Calu3 (cell line): Measurements from ENCODE around the gene PARVG. TPM values are rescaled to one million over a fixed set of nuclear protein-coding genes. Genes with fewer than 3 reads are reported as not detected.

Source experiments
- BruUV-seq: library from RNA; stranded (reverse); fragments of 400-500 nt; replicated peaks from 2 replicates; lab custom pipeline; 2021; lab: Mats Ljungman, UMichigan
- CTCF ChIA-PET: fragments of 300-600 bp; sonication (Branson Sonifier 250); formaldehyde crosslinking; loops from one replicate; lab custom pipeline; 2022; ENCODE audit warnings: antibody characterized with exemption; lab: Charles Lee
- DNase-seq: peaks from one replicate; pipeline ENCODE4 v3.0.0; 2022
- H3K27ac Mint-ChIP-seq: one replicate; pipeline ENCODE4 v1.8.0; 2022; ENCODE audit warnings: mixed read lengths; ENCODE audit not compliant: unreplicated experiment
- H3K27me3 Mint-ChIP-seq: one replicate; pipeline ENCODE4 v1.8.0; 2022; ENCODE audit warnings: mixed read lengths; ENCODE audit not compliant: unreplicated experiment
- H3K36me3 Mint-ChIP-seq: one replicate; pipeline ENCODE4 v1.8.0; 2022; ENCODE audit warnings: mild to moderate bottlenecking, moderate library complexity, mixed read lengths; ENCODE audit not compliant: insufficient read depth, unreplicated experiment
- H3K4me1 Mint-ChIP-seq: one replicate; pipeline ENCODE4 v1.8.0; 2022; ENCODE audit warnings: mild to moderate bottlenecking, low read depth, mixed read lengths; ENCODE audit not compliant: unreplicated experiment
- H3K4me3 Mint-ChIP-seq: one replicate; pipeline ENCODE4 v1.8.0; 2022; ENCODE audit warnings: mild to moderate bottlenecking, low read depth, moderate library complexity, mixed read lengths; ENCODE audit not compliant: unreplicated experiment
- H3K9me3 Mint-ChIP-seq: one replicate; pipeline ENCODE4 v1.8.0; 2022; ENCODE audit warnings: low read depth, mixed read lengths; ENCODE audit not compliant: unreplicated experiment
- intact Hi-C: fragments of 100-400 bp; cut with micrococcal nuclease; formaldehyde crosslinking; loops from one replicate; pipeline ENCODE4 v1.10.0; 2022; ENCODE audit not compliant: unreplicated experiment
- total RNA-seq: library from RNA; stranded (reverse); gene quantifications from 2 replicates; pipeline ENCODE4 v1.2.3, GENCODE V29; 2022
- TF ChIP-seq, protein P1 (sequence below): fragments of 200-600 bp; IDR thresholded peaks from one replicate; pipeline ENCODE4 v1.8.0; 2022; ENCODE audit warnings: antibody characterized with exemption; ENCODE audit not compliant: unreplicated experiment

Gene PARVG
- total RNA-seq, 1 experiment from 2014 or later: not detected

DNA sequence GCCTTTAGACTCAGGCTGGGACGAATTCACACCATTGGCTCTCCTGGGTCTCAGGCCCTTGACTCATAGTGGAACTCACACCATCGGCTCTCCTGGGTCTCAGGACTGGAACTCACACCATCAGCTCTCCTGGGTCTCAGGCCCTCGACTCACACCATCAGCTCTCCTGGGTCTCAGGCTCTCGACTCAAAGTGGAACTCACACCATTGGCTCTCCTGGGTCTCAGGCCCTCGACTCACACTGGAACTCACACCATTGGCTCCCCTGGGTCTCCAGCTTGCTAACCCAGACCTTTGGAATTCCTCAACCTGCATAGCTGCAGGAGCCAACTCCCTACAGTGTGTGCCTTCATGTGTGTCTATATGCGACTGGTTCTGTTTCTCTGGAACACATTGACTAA, 75.4 kb downstream of the PARVG start:
- H3K4me1 Mint-ChIP-seq: no peaks in the 10 kb centered on the region
- peaks cover 58% of the 10 kb centered on the region for H3K27me3 Mint-ChIP-seq
- intact Hi-C loops: no loop called here
- peaks cover 2% of the 10 kb centered on the region for H3K9me3 Mint-ChIP-seq
- TF ChIP-seq, protein P1, sequence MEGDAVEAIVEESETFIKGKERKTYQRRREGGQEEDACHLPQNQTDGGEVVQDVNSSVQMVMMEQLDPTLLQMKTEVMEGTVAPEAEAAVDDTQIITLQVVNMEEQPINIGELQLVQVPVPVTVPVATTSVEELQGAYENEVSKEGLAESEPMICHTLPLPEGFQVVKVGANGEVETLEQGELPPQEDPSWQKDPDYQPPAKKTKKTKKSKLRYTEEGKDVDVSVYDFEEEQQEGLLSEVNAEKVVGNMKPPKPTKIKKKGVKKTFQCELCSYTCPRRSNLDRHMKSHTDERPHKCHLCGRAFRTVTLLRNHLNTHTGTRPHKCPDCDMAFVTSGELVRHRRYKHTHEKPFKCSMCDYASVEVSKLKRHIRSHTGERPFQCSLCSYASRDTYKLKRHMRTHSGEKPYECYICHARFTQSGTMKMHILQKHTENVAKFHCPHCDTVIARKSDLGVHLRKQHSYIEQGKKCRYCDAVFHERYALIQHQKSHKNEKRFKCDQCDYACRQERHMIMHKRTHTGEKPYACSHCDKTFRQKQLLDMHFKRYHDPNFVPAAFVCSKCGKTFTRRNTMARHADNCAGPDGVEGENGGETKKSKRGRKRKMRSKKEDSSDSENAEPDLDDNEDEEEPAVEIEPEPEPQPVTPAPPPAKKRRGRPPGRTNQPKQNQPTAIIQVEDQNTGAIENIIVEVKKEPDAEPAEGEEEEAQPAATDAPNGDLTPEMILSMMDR: no peak
- CTCF ChIA-PET: no interaction called here
- no peak for DNase-seq
- no peak overlapping the region for H3K4me3 Mint-ChIP-seq
- no TSS peak for BruUV-seq
- no peaks in the 10 kb centered on the region for H3K36me3 Mint-ChIP-seq
- H3K27ac Mint-ChIP-seq: no peak overlapping the region

DNA sequence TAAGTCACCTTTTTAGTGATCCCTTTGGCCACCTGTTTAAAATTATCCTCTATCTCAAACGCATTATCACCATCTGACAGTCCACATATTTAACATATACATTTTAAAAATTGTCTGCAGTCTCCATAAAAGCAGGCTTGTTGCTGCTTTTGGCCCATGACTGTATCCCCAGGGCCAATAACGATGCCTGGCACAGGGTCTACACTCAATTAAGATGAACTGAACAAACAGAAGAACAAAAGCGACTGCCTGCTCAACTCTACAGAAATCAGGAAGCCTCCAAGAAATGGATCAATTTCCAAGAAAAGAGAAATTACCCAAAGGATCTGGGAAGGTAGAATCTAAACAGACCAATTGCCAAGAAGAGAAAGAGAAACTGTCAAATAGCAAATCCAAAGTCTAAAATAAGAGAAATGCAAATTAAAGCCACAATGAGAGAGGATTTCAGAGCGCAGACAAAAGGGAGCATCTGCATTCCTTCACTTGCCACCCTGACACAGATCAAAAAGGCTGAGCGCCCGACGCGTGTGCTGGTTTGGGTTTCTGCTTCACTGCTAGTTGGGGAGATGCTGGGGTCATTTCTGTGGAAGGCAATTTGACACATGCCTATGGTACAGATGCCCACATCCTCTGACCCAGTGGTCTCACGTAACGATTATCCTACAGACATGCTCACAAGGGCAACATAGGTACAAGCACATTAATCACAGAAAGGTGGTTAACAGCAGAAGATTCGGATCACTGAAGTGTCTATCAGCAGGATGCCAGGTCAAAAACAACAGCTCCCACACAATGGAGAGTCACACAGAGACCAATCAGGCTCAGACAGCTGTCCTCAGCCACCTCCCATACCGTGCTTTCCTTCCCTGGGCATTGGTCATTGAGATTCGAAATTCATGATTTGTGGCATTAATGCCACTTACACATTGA, 76.1 kb downstream of the PARVG start:
- CTCF ChIA-PET: no interaction called here
- H3K36me3 Mint-ChIP-seq: peaks cover 2% of the 10 kb centered on the region
- DNase-seq: no peak
- H3K4me3 Mint-ChIP-seq: no peak overlapping the region
- intact Hi-C loops: no loop called here
- H3K9me3 Mint-ChIP-seq: no peaks in the 10 kb centered on the region
- no TSS peak for BruUV-seq
- TF ChIP-seq, protein P1: no peak
- H3K27me3 Mint-ChIP-seq: peaks cover 51% of the 10 kb centered on the region
- no peaks in the 10 kb centered on the region for H3K4me1 Mint-ChIP-seq
- H3K27ac Mint-ChIP-seq: no peak overlapping the region

Other genes with a start within 250 kb of the PARVG start
- gene SAMM50, start 225.5 kb upstream of the PARVG start, total RNA-seq: 47.0 and 55.3 TPM in 2 replicates
- 11.1 and 15.6 TPM in 2 replicates for gene PARVB, start 156.6 kb upstream of the PARVG start, total RNA-seq
- not detected in 2 replicates for gene SHISAL1, start 132.0 kb downstream of the PARVG start, total RNA-seq